ENCODE results near the gene SLC32A1.
A peak's percentile ranks its signal among the peaks of the same experiment; 100 is the strongest.

Gene SLC32A1

DNA sequence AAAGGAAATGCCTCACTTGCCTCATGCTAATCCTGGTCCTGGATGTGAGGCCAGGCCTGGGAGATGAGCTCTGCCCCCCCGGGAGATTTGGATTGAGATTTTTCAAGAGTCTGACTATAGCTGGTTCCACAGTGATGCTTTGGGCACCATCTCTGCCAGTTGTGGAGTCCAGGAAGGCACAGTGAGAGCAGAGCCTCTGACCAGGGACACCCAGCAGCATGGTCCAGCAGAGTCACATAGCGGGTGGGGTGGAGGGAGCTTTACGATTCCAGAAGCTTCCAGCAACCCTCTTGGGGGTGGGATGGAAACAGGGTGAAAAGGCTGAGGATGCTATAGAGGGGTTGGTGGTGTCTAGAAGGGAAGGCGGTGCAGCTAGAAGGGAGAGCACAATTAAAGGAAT lies 8.7 kb downstream of the SLC32A1 start:
- Histone ChIP-seq H3K9me3 (ENCODE audit: control insufficient read depth, insufficient read depth, low read length) (no peaks in the 10 kb centered on the region), H3K9ac (ENCODE audit: low read depth, low read length) (no peak overlapping the region), H3K27ac (ENCODE audit: low read depth, low read length) (no peak overlapping the region), H3K4me1 (ENCODE audit: control insufficient read depth, insufficient read depth, low read length) (peaks cover 25% of the 10 kb centered on the region; the same call in 1 of the 2 replicates), H3K4me3 (ENCODE audit: low read depth, low read length) (no peak overlapping the region), H3K27me3 (ENCODE audit: control insufficient read depth, insufficient read depth, low read length) (peaks cover 63% of the 10 kb centered on the region), H3K36me3 (ENCODE audit: control insufficient read depth, insufficient read depth, low read length) (no peaks in the 10 kb centered on the region)

DNA sequence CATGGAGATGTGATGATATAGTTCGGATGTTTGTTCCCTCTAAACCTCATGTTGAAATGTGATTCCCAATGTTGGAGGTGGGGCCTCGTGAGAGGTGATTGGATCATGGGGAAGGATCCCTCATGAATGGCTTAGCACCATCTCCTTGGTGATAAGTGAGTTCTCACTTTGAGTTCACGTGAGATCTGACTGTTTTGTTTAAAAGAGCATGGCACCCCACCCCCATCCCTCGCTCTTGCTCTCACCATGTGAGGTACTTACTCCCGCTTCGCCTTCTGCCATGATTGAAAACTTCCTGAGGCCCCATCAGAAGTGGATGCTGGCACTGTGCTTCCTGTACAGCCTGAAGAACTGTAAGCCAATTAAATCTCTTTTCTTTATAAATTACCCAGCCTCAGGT lies 10.9 kb downstream of the SLC32A1 start:
- Histone ChIP-seq H3K9me3 (ENCODE audit: control insufficient read depth, insufficient read depth, low read length) (no peaks in the 10 kb centered on the region), H3K4me3 (ENCODE audit: low read depth, low read length) (no peak overlapping the region), H3K9ac (ENCODE audit: low read depth, low read length) (no peak overlapping the region), H3K36me3 (ENCODE audit: control insufficient read depth, insufficient read depth, low read length) (no peaks in the 10 kb centered on the region), H3K27me3 (ENCODE audit: control insufficient read depth, insufficient read depth, low read length) (peaks cover 41% of the 10 kb centered on the region), H3K27ac (ENCODE audit: low read depth, low read length) (no peak overlapping the region), H3K4me1 (ENCODE audit: control insufficient read depth, insufficient read depth, low read length) (peaks cover 12% of the 10 kb centered on the region; the same call in 1 of the 2 replicates)

DNA sequence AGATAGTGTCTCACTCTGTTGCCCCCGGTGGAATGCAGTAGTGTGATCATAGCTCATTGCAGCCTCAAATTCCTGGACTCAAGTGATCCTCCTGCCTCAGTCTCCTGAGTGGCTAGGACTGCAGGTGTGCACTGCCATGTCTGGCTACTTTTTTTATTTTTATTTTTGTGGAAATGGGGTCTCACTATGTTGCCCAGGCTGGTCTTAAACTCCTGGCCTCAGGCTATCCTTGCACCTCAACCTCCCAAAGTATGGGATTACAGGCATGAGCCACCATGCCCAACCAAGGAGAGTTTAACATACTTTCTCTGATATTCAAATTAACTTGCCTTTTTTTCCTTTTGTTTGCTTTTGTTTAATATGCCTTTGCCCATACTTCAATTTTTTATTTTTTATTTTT lies 13.6 kb downstream of the SLC32A1 start:
- Histone ChIP-seq H3K36me3 (ENCODE audit: control insufficient read depth, insufficient read depth, low read length) (no peaks in the 10 kb centered on the region), H3K9ac (ENCODE audit: low read depth, low read length) (no peak overlapping the region), H3K9me3 (ENCODE audit: control insufficient read depth, insufficient read depth, low read length) (no peaks in the 10 kb centered on the region), H3K27ac (ENCODE audit: low read depth, low read length) (no peak overlapping the region), H3K4me1 (ENCODE audit: control insufficient read depth, insufficient read depth, low read length) (no peaks in the 10 kb centered on the region), H3K4me3 (ENCODE audit: low read depth, low read length) (no peak overlapping the region), H3K27me3 (ENCODE audit: control insufficient read depth, insufficient read depth, low read length) (peaks cover 27% of the 10 kb centered on the region)

DNA sequence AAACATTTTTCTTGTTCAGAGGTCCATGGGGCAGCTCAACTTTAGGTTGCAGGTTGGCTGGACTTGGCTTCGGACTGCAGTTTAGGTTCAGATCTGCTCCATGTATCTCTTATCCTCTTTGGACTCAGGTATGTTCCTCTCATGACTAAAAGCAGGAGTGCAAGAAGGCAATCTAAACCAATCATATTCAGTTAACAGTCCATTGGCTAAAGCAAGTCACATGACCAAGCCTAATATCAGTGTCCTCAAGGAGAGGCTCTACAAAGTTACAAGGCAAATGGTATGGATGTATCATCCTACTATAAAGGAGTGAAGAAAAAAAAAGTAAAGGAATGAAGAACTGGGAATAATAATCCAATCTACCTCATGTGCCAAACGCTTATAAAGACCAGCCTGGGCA lies 21.5 kb downstream of the SLC32A1 start:
- H3K4me3 ChIP-seq (ENCODE audit: low read depth, low read length) = no peak overlapping the region
- no peak overlapping the region for H3K27ac ChIP-seq (ENCODE audit: low read depth, low read length)
- H3K36me3 ChIP-seq (ENCODE audit: control insufficient read depth, insufficient read depth, low read length) = peaks cover 6% of the 10 kb centered on the region; the same call in 1 of the 2 replicates
- H3K4me1 ChIP-seq (ENCODE audit: control insufficient read depth, insufficient read depth, low read length) = 0 out of 2 replicates have a peak, but pooled peaks cover 8% of the 10 kb centered on the region
- no peaks in the 10 kb centered on the region for H3K9me3 ChIP-seq (ENCODE audit: control insufficient read depth, insufficient read depth, low read length)
- no peak overlapping the region for H3K9ac ChIP-seq (ENCODE audit: low read depth, low read length)
- peaks cover 38% of the 10 kb centered on the region for H3K27me3 ChIP-seq (ENCODE audit: control insufficient read depth, insufficient read depth, low read length)

DNA sequence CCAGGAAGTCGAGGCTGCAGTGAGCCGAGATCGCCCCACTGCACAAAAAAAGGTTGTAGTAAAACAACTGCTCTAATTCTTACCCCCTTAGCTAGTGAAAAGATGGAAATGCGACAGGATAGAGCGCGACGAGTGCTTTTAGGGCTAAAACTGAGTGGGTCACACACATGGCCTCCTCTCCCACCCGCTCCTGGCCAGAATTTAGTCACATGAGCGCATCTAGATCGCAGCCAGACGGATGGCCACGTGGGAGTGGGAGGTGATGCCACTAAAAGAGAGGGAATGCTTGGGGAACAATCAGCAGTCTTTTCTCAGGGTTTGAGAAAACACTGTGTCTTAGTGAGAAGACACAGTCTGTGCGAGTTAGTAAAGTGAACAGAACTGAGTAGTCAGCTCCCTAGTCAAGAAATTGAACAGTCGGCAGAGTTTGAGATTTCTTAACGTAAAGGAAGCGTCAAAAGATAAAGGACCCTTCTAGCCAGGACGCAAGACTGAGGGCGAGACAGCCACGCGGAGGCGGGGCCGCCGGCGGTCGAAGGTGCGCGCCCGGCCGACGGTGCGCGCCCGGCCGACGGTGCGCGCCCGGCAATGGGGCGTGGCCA lies 23.3 kb downstream of the SLC32A1 start:
- peaks cover 14% of the 10 kb centered on the region for H3K36me3 ChIP-seq (ENCODE audit: control insufficient read depth, insufficient read depth, low read length)
- H3K27me3 ChIP-seq (ENCODE audit: control insufficient read depth, insufficient read depth, low read length) = peaks cover 25% of the 10 kb centered on the region
- no peak overlapping the region for H3K9ac ChIP-seq (ENCODE audit: low read depth, low read length)
- 0 out of 2 replicates have a peak, but pooled peaks cover 8% of the 10 kb centered on the region for H3K4me1 ChIP-seq (ENCODE audit: control insufficient read depth, insufficient read depth, low read length)
- no peaks in the 10 kb centered on the region for H3K9me3 ChIP-seq (ENCODE audit: control insufficient read depth, insufficient read depth, low read length)
- H3K4me3 ChIP-seq (ENCODE audit: low read depth, low read length) = peak overlapping the region; percentile 42
- no peak overlapping the region for H3K27ac ChIP-seq (ENCODE audit: low read depth, low read length)

DNA sequence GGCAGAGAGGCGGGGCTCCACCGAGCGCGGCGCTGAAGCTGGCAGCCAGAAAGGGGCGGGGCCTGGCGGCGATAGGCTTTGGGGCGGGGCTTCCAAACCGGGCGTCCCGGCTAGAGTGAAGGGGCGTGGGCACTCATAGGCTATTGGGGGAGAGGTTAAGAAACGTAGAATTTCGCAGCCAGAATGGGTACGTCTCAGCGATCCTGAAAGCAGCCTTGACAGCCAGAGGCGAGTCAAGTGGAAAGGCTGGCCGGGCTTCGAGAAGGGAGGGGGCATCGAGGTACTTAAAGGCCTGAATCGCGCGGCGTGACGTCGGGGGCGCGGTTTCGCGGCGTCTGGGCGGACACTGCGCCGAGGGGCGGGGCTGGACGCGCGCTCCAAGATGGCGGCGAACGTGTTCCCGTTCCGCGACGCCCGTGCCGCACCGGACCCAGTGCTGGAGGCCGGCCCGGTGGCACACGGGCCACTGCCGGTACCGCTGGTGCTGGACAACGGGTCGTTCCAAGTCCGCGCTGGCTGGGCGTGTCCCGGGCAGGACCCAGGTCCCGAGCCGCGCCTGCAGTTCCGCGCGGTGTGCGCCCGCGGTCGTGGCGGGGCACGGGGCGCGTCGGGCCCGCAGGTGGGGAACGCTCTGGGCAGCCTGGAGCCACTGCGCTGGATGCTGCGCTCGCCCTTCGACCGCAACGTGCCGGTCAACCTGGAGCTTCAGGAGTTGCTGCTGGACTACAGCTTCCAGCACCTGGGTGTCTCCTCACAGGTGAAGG lies 24.0 kb downstream of the SLC32A1 start, which contains the start of gene ACTR5:
TSS of gene ACTR5 (plus strand) at position 364 of the 764 bp plus-strand sequence. CDS start at position 383, 19 bp downstream.
- Histone ChIP-seq H3K9me3 (ENCODE audit: control insufficient read depth, insufficient read depth, low read length) (no peaks in the 10 kb centered on the region), H3K27me3 (ENCODE audit: control insufficient read depth, insufficient read depth, low read length) (peaks cover 25% of the 10 kb centered on the region), H3K36me3 (ENCODE audit: control insufficient read depth, insufficient read depth, low read length) (peaks cover 21% of the 10 kb centered on the region), H3K4me3 (ENCODE audit: low read depth, low read length) (peak within 1 kb of the TSS; percentile 79), H3K9ac (ENCODE audit: low read depth, low read length) (peak within 1 kb of the TSS; percentile 49; the same call in 1 of the 2 replicates), H3K4me1 (ENCODE audit: control insufficient read depth, insufficient read depth, low read length) (0 out of 2 replicates have a peak, but pooled peaks cover 8% of the 10 kb centered on the region), H3K27ac (ENCODE audit: low read depth, low read length) (peak within 1 kb of the TSS; percentile 85)

DNA sequence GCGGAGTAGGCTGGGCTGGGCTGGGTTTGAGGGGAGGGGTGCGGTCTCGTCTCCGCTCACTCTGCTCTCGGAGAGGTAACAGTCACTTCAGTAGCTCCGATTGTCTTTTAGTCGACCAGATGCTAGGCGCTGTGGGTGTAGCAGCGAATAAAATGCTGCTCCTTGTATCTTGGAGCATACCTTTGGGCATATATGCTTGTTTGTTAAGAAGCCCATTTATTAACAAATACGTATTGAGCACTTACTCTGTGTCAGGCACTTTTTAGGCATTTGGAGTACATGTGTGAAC lies 24.5 kb downstream of the SLC32A1 start:
- Histone ChIP-seq H3K4me3 (ENCODE audit: low read depth, low read length) (peak overlapping the region; percentile 79), H3K36me3 (ENCODE audit: control insufficient read depth, insufficient read depth, low read length) (peaks cover 23% of the 10 kb centered on the region), H3K9ac (ENCODE audit: low read depth, low read length) (peak overlapping the region; percentile 49; the same call in 1 of the 2 replicates), H3K9me3 (ENCODE audit: control insufficient read depth, insufficient read depth, low read length) (no peaks in the 10 kb centered on the region), H3K27me3 (ENCODE audit: control insufficient read depth, insufficient read depth, low read length) (peaks cover 25% of the 10 kb centered on the region), H3K27ac (ENCODE audit: low read depth, low read length) (peak overlapping the region; percentile 85), H3K4me1 (ENCODE audit: control insufficient read depth, insufficient read depth, low read length) (0 out of 2 replicates have a peak, but pooled peaks cover 8% of the 10 kb centered on the region)

DNA sequence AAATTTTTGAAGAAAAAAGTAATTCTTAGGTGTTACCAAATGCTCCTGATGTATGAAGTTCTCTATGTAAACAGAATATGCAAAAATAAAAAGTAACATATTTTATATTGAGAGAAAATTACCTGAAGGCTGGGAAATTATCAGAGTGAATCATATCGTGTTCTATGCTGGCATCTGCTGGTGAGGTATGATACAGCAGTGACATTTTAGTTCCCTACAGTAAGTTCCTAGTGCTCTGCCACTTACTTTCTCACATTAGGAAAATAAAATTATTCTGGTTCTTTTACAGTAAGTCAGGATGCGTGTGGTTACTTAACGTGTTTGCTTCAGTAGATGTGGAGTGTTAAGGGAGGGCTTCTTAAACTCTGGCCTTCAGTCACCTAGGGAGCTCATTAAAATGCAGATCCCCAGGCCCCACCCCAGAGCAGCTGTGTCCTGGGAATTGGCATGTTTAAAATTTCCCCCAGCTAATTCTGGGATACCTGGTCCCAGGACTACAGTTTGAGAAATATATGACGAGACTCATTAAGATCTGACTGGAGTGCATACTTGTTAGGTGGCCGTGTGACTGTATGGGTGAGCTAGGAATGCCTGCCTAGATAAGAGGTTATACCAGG lies 27.2 kb downstream of the SLC32A1 start:
- H3K4me1 ChIP-seq (ENCODE audit: control insufficient read depth, insufficient read depth, low read length) = 0 out of 2 replicates have a peak, but pooled peaks cover 8% of the 10 kb centered on the region
- peaks cover 18% of the 10 kb centered on the region for H3K27me3 ChIP-seq (ENCODE audit: control insufficient read depth, insufficient read depth, low read length)
- no peak overlapping the region for H3K4me3 ChIP-seq (ENCODE audit: low read depth, low read length)
- H3K36me3 ChIP-seq (ENCODE audit: control insufficient read depth, insufficient read depth, low read length) = peaks cover 41% of the 10 kb centered on the region
- H3K9ac ChIP-seq (ENCODE audit: low read depth, low read length) = no peak overlapping the region
- no peaks in the 10 kb centered on the region for H3K9me3 ChIP-seq (ENCODE audit: control insufficient read depth, insufficient read depth, low read length)
- H3K27ac ChIP-seq (ENCODE audit: low read depth, low read length) = no peak overlapping the region

DNA sequence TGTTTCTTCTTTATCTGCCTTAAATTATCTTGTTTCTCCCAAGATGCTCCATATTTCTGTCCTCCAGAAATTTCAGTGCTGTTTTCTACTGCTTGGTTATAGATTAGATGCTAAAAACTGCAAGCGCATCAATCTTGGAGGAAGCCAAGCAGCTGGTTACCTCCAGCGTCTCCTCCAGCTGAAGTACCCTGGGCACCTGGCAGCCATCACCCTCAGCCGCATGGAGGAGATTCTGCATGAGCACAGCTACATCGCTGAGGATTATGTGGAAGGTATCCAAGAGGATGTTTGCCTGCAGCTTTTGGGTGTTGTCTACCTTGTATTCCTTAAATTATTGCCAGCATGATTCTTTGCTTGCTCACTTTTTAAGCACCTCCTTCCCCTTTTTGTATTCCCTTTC lies 27.7 kb downstream of the SLC32A1 start:
- Histone ChIP-seq H3K4me1 (ENCODE audit: control insufficient read depth, insufficient read depth, low read length) (0 out of 2 replicates have a peak, but pooled peaks cover 8% of the 10 kb centered on the region), H3K4me3 (ENCODE audit: low read depth, low read length) (no peak overlapping the region), H3K36me3 (ENCODE audit: control insufficient read depth, insufficient read depth, low read length) (peaks cover 47% of the 10 kb centered on the region), H3K9ac (ENCODE audit: low read depth, low read length) (no peak overlapping the region), H3K27ac (ENCODE audit: low read depth, low read length) (no peak overlapping the region), H3K9me3 (ENCODE audit: control insufficient read depth, insufficient read depth, low read length) (no peaks in the 10 kb centered on the region), H3K27me3 (ENCODE audit: control insufficient read depth, insufficient read depth, low read length) (peaks cover 12% of the 10 kb centered on the region)

DNA sequence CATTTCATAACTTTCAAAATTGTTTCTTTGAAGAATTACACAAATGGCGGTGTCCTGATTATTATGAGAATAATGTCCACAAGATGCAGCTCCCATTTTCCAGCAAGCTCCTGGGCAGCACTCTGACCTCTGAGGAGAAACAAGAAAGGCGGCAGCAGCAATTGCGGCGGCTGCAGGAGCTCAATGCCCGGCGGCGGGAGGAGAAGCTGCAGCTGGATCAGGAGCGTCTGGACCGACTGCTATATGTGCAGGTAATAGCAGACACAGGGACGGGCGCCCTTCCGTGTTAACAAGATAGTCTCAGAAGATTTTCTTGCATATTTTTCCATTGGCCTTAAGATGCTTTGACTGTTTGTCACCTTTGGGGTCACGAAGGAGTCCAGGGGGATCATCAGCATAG lies 30.6 kb downstream of the SLC32A1 start:
- Histone ChIP-seq H3K27ac (ENCODE audit: low read depth, low read length) (no peak overlapping the region), H3K36me3 (ENCODE audit: control insufficient read depth, insufficient read depth, low read length) (peaks cover 72% of the 10 kb centered on the region), H3K27me3 (ENCODE audit: control insufficient read depth, insufficient read depth, low read length) (no peaks in the 10 kb centered on the region), H3K9ac (ENCODE audit: low read depth, low read length) (no peak overlapping the region), H3K9me3 (ENCODE audit: control insufficient read depth, insufficient read depth, low read length) (no peaks in the 10 kb centered on the region), H3K4me1 (ENCODE audit: control insufficient read depth, insufficient read depth, low read length) (no peaks in the 10 kb centered on the region), H3K4me3 (ENCODE audit: low read depth, low read length) (no peak overlapping the region)
